Spleen (tissue), 11 donors: ENCODE results near the gene UACA. TPM values are rescaled to one million over a fixed set of nuclear protein-coding genes. Genes with fewer than 3 reads are reported as not detected.

Experiments
- DNase-seq: peaks from one replicate; pipeline ENCODE4 v3.0.0-alpha.2; 2020
- H3K27ac ChIP-seq, 8 donors: fragments of 200-600 bp; sonication (generic) in 7 of 8; 1 replicate in 4 of 8; 2 replicates in 4 of 8; pipeline versions ENCODE4 v1.5.0 to v1.8.0; 2016 to 2021; ENCODE audit warnings: inconsistent platforms in 4 of 8, mild to moderate bottlenecking in 4 of 8, moderate library complexity in 1 of 8
- H3K27me3 ChIP-seq, 7 donors: fragments of 200-600 bp; sonication (generic) in 6 of 7; replicated peaks in 1 of 7; 1 replicate in 4 of 7; 2 replicates in 3 of 7; pipeline versions ENCODE4 v1.5.0 to v1.8.0; 2016 to 2021; ENCODE audit warnings: inconsistent platforms in 3 of 7, mild to moderate bottlenecking in 1 of 7
- H3K36me3 ChIP-seq, 6 donors: fragments of 200-600 bp; sonication (generic) in 5 of 6; 1 replicate in 4 of 6; 2 replicates in 2 of 6; pipeline versions ENCODE4 v1.5.0 to v1.8.0; 2016 to 2021; ENCODE audit warnings: inconsistent platforms in 2 of 6
- H3K4me1 ChIP-seq, 6 donors: fragments of 200-600 bp; sonication (generic) in 5 of 6; 1 replicate in 3 of 6; 2 replicates in 3 of 6; pipeline versions ENCODE4 v1.5.0 to v1.8.0; 2016 to 2021; ENCODE audit warnings: inconsistent platforms in 3 of 6
- H3K4me3 ChIP-seq, 8 donors: fragments of 200-600 bp; sonication (generic) in 7 of 8; 1 replicate in 4 of 8; 2 replicates in 4 of 8; pipeline versions ENCODE4 v1.5.0 to v1.8.0; 2016 to 2021; ENCODE audit warnings: inconsistent platforms in 4 of 8, mild to moderate bottlenecking in 4 of 8, moderate library complexity in 2 of 8
- H3K9me3 ChIP-seq, 8 donors: fragments of 200-600 bp; sonication (generic) in 7 of 8; 1 replicate in 4 of 8; 2 replicates in 4 of 8; pipeline versions ENCODE4 v1.5.0 to v1.8.0; 2016 to 2021; ENCODE audit warnings: inconsistent platforms in 4 of 8
- CTCF ChIP-seq, 11 experiments: fragments of 200-600 bp in 7 of 11; fragments of 450-650 bp in 4 of 11; sonication (generic) in 4 of 11; IDR thresholded peaks in 8 of 11; conservative IDR thresholded peaks in 3 of 11; 1 replicate in 7 of 11; 2 replicates in 4 of 11; pipeline versions ENCODE4 v1.4.0 to v1.8.0; 2016 to 2021; ENCODE audit warnings: antibody characterized with exemption in 11 of 11, inconsistent platforms in 4 of 11, mild to moderate bottlenecking in 1 of 11
- POLR2A ChIP-seq, 3 donors: fragments of 450-650 bp; IDR thresholded peaks; one replicate each; pipeline ENCODE4 v1.5.1; 2017; ENCODE audit warnings: antibody characterized with exemption in 3 of 3, mild to moderate bottlenecking in 1 of 3
- POLR2AphosphoS5 ChIP-seq, 3 donors: sonication (generic); formaldehyde crosslinking; IDR thresholded peaks; one replicate each; pipeline ENCODE4 v1.5.1; 2017; ENCODE audit warnings: antibody characterized with exemption in 3 of 3
- WGBS, 5 donors: extraction: QIAGEN DNeasy Blood & Tissue Kit in 3 of 5; methylation state at CpG; one replicate each; pipeline versions ENCODE4 v1.1.5 to v1.1.7; 2013 to 2018; 5-methylcytosine and 5-hydroxymethylcytosine counted together
- intact Hi-C: fragments of 100-400 bp; cut with DNase I; formaldehyde crosslinking; loops from one replicate; pipeline ENCODE4 v1.15.0; 2023; ENCODE audit warnings: low total_unique reads
- polyA plus RNA-seq, 3 donors: library from polyadenylated mRNA; stranded (reverse); fragments of 200-250 nt; gene quantifications; one replicate each; pipeline ENCODE4 v1.2.1, GENCODE V29; 2013
- total RNA-seq, 7 donors: library from RNA; depleted of rRNA in 3 of 7; stranded (reverse); fragments of >200 nt in 3 of 7; fragmentation: NEBNext Ultra II Directional in 4 of 7; extraction: Animal tissue kit (Norgen Biotek cat#: 25700) in 4 of 7; gene quantifications; one replicate each; pipeline versions ENCODE4 v1.1.0 to v1.2.1, GENCODE V29; 2016 to 2021
- donor health status: healthy with polysubstance abuse.
- donor health status: DM: no; HTN: no; CAD: no; lungs with moderate emphysema.
- donor health status: DM: no; HTN: no; CAD: no.
- donor health status: Bipolar disorder and iron deficiency.
- donor health status: healthy.
- donor health status: DM: no; HTN: no; CAD: no.
- donor health status: DM: yes; HTN: yes; CAD: no.

The UACA gene
- total and polyA plus RNA-seq, 10 donors, result 21.9 to 113 (median 78.6) TPM

GRCh38 chr15:70762469-70763119 is 764 bp downstream of the UACA start:
- H3K9me3 ChIP-seq, result no peaks in the 10 kb centered on the region
- intact Hi-C loops, result no loop called here
- peaks cover 0 to 56% (median 11%) of the 10 kb centered on the region in 7 donors for H3K27me3 ChIP-seq
- peak; percentile 87 for DNase-seq
- 1 to 4% (median 3%) methylated on average over 36 to 45 of the region's 45 CpGs for WGBS, 5 donors
- H3K36me3 ChIP-seq, result no peaks in the 10 kb centered on the region
- H3K4me1 ChIP-seq, result peaks cover 5 to 65% (median 29%) of the 10 kb centered on the region in 6 donors
- peak overlapping the region; percentile 77 to 93 (median 88) for H3K27ac ChIP-seq
- peak overlapping the region; percentile 53 to 81 (median 74) for H3K4me3 ChIP-seq
- TF ChIP-seq POLR2AphosphoS5 (IDR thresholded peaks at IDR 0.05) (peak in 2 of 3 donors; percentile 25 to 35), CTCF (IDR thresholded peaks at IDR 0.05 in 8 of 11, conservative IDR thresholded peaks at IDR 0.05 in 3 of 11) (no peak), POLR2A (IDR thresholded peaks at IDR 0.05) (no peak)

- intact Hi-C loops, result no loop called here
- Histone ChIP-seq H3K4me3 (peak overlapping the region; percentile 53 to 81 (median 74)), H3K4me1 (peaks cover 5 to 68% (median 32%) of the 10 kb centered on the region in 6 donors), H3K9me3 (no peaks in the 10 kb centered on the region), H3K27me3 (peaks cover 0 to 56% (median 11%) of the 10 kb centered on the region in 7 donors), H3K36me3 (no peaks in the 10 kb centered on the region), H3K27ac (peak overlapping the region; percentile 77 to 93 (median 88))
- no peak for DNase-seq
- TF ChIP-seq POLR2A (IDR thresholded peaks at IDR 0.05) (no peak), POLR2AphosphoS5 (IDR thresholded peaks at IDR 0.05) (no peak)
- WGBS, 5 donors, result 28 to 39% (median 35%) methylated on average over 7 of the region's 7 CpGs
These were observed 1.4 kb downstream of the UACA start for GRCh38 chr15:70761931-70762468.

- TF ChIP-seq CTCF (IDR thresholded peaks at IDR 0.05 in 8 of 11, conservative IDR thresholded peaks at IDR 0.05 in 3 of 11) (no peak), POLR2AphosphoS5 (IDR thresholded peaks at IDR 0.05) (no peak), POLR2A (IDR thresholded peaks at IDR 0.05) (no peak)
- H3K4me3 ChIP-seq, result peak overlapping the region in 4 of 8 donors; percentile 10 to 81 (median 70)
- peak overlapping the region in 6 of 8 donors; percentile 86 to 93 (median 90) for H3K27ac ChIP-seq
- H3K36me3 ChIP-seq, result no peaks in the 10 kb centered on the region
- intact Hi-C loops, result no loop called here
- DNase-seq, result no peak
- 44 to 61% (median 50%) methylated on average over 2 of the region's 2 CpGs for WGBS, 5 donors
- H3K27me3 ChIP-seq, result peaks cover 0 to 64% (median 11%) of the 10 kb centered on the region in 7 donors
- H3K9me3 ChIP-seq, result no peaks in the 10 kb centered on the region
- H3K4me1 ChIP-seq, result peaks cover 5 to 71% (median 32%) of the 10 kb centered on the region in 6 donors
These were observed 2.3 kb downstream of the UACA start for GRCh38 chr15:70761046-70761445.

- Histone ChIP-seq H3K4me3 (no peak overlapping the region), H3K27ac (peak overlapping the region in 1 of 8 donors; percentile 18), H3K36me3 (no peaks in the 10 kb centered on the region), H3K9me3 (no peaks in the 10 kb centered on the region), H3K4me1 (peaks cover 5 to 66% (median 29%) of the 10 kb centered on the region in 6 donors), H3K27me3 (peaks cover 0 to 65% (median 11%) of the 10 kb centered on the region in 7 donors)
- TF ChIP-seq CTCF (IDR thresholded peaks at IDR 0.05 in 8 of 11, conservative IDR thresholded peaks at IDR 0.05 in 3 of 11) (no peak), POLR2A (IDR thresholded peaks at IDR 0.05) (no peak), POLR2AphosphoS5 (IDR thresholded peaks at IDR 0.05) (no peak)
- DNase-seq, result no peak
- intact Hi-C loops, result no loop called here
- 77 to 85% (median 79%) methylated on average over 9 of the region's 9 CpGs for WGBS, 5 donors
These were observed 4.4 kb downstream of the UACA start for GRCh38 chr15:70758790-70759462.
